Chondrocyte (in vitro differentiated cells): ENCODE measurements around the gene KIF26B. TPM values are rescaled to one million over a fixed set of nuclear protein-coding genes. Genes with fewer than 3 reads are reported as not detected.

Experiments
- DNase-seq: peaks from one replicate; pipeline ENCODE4 v3.0.0; 2021; ENCODE audit warnings: mixed read lengths, low spot score
- H3K27ac Mint-ChIP-seq: one replicate; pipeline ENCODE4 v1.8.0; 2021; ENCODE audit warnings: mild to moderate bottlenecking, moderate library complexity, mixed read lengths; ENCODE audit not compliant: unreplicated experiment
- H3K27me3 Mint-ChIP-seq: 2 replicates; pipeline ENCODE4 v1.8.0; 2021; ENCODE audit warnings: low read depth, mixed read lengths
- H3K36me3 Mint-ChIP-seq: 2 replicates; pipeline ENCODE4 v1.8.0; 2021; ENCODE audit warnings: low read depth, mixed read lengths
- H3K4me1 Mint-ChIP-seq: 2 replicates; pipeline ENCODE4 v1.8.0; 2021; ENCODE audit warnings: low read depth, mild to moderate bottlenecking, mixed read lengths
- H3K4me3 Mint-ChIP-seq: one replicate; pipeline ENCODE4 v1.8.0; 2021; ENCODE audit warnings: mild to moderate bottlenecking, moderate library complexity, mixed read lengths; ENCODE audit not compliant: unreplicated experiment
- H3K9me3 Mint-ChIP-seq: 2 replicates; pipeline ENCODE4 v1.8.0; 2021; ENCODE audit warnings: low read depth, mixed read lengths
- CTCF ChIP-seq: fragments of 200-600 bp; sonication (generic); IDR thresholded peaks from 2 replicates; pipeline ENCODE4 v1.5.0; 2021; ENCODE audit warnings: antibody characterized with exemption, mild to moderate bottlenecking, moderate library complexity
- total RNA-seq: library from RNA; stranded (reverse); gene quantifications from 3 replicates; pipeline ENCODE4 v1.2.1, GENCODE V29; 2021

The KIF26B gene
- total RNA-seq, 1 donor from 2014 or later = 47.0 TPM

GRCh38 chr1:245648749-245649522 lies 494.2 kb downstream of the KIF26B start:
- H3K4me1 Mint-ChIP-seq = no peaks in the 10 kb centered on the region
- H3K36me3 Mint-ChIP-seq = peaks cover 33% of the 10 kb centered on the region
- H3K27me3 Mint-ChIP-seq = no peaks in the 10 kb centered on the region
- no peak overlapping the region for H3K4me3 Mint-ChIP-seq
- peaks cover 4% of the 10 kb centered on the region for H3K9me3 Mint-ChIP-seq
- H3K27ac Mint-ChIP-seq = no peak overlapping the region
- no peak for DNase-seq
- TF ChIP-seq CTCF = no peak

DNA sequence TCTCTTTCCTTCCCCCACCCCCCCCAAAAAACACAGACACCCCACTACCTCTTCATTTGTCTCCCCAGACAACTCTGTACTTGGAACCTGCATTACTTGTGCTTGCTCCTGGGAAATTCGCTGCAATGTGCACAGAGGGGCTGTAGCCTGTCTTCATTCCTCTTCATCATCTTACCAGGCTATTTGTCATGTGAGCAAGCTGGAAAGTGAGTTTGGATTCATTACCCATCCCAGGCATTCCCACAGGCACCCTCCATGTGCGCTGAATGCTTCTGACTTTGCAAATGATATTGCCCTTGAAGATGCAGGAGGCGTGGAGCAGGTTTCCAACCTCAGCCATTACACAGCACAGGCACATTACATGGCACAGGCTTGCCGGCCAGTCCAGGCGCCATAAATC lies 494.9 kb downstream of the KIF26B start:
- TF ChIP-seq CTCF = no peak
- Mint-ChIP-seq H3K4me3 (no peak overlapping the region), H3K9me3 (no peaks in the 10 kb centered on the region), H3K27ac (no peak overlapping the region), H3K4me1 (no peaks in the 10 kb centered on the region), H3K27me3 (no peaks in the 10 kb centered on the region), H3K36me3 (peaks cover 37% of the 10 kb centered on the region)
- no peak for DNase-seq

GRCh38 chr1:245650441-245650960 lies 495.7 kb downstream of the KIF26B start:
- no peak for TF ChIP-seq CTCF
- Mint-ChIP-seq H3K4me1 (no peaks in the 10 kb centered on the region), H3K9me3 (no peaks in the 10 kb centered on the region), H3K27ac (no peak overlapping the region), H3K27me3 (no peaks in the 10 kb centered on the region), H3K4me3 (no peak overlapping the region), H3K36me3 (peaks cover 38% of the 10 kb centered on the region)
- no peak for DNase-seq

- Mint-ChIP-seq H3K27ac (no peak overlapping the region), H3K36me3 (peaks cover 40% of the 10 kb centered on the region), H3K9me3 (no peaks in the 10 kb centered on the region), H3K4me1 (no peaks in the 10 kb centered on the region), H3K27me3 (no peaks in the 10 kb centered on the region), H3K4me3 (no peak overlapping the region)
- DNase-seq = no peak
- TF ChIP-seq CTCF = no peak
Measured at GRCh38 chr1:245651093-245651492, 496.3 kb downstream of the KIF26B start.

- H3K27ac Mint-ChIP-seq = no peak overlapping the region
Measured at GRCh38 chr1:245652116-245652515, 497.3 kb downstream of the KIF26B start.

More at GRCh38 chr1:245652116-245652515, 497.3 kb downstream of the KIF26B start:
- Mint-ChIP-seq H3K4me3 (no peak overlapping the region), H3K27me3 (no peaks in the 10 kb centered on the region), H3K36me3 (peaks cover 35% of the 10 kb centered on the region), H3K9me3 (no peaks in the 10 kb centered on the region), H3K4me1 (no peaks in the 10 kb centered on the region)
- no peak for DNase-seq
- TF ChIP-seq CTCF = no peak
